Measurements from ENCODE around the gene ZNF160. TPM values are rescaled to one million over a fixed set of nuclear protein-coding genes. Genes with fewer than 3 reads are reported as not detected.

ZNF160 gene
- total and polyA plus RNA-seq, 2 experiments from 2014 or later: 16.9 to 48.7 TPM

DNA sequence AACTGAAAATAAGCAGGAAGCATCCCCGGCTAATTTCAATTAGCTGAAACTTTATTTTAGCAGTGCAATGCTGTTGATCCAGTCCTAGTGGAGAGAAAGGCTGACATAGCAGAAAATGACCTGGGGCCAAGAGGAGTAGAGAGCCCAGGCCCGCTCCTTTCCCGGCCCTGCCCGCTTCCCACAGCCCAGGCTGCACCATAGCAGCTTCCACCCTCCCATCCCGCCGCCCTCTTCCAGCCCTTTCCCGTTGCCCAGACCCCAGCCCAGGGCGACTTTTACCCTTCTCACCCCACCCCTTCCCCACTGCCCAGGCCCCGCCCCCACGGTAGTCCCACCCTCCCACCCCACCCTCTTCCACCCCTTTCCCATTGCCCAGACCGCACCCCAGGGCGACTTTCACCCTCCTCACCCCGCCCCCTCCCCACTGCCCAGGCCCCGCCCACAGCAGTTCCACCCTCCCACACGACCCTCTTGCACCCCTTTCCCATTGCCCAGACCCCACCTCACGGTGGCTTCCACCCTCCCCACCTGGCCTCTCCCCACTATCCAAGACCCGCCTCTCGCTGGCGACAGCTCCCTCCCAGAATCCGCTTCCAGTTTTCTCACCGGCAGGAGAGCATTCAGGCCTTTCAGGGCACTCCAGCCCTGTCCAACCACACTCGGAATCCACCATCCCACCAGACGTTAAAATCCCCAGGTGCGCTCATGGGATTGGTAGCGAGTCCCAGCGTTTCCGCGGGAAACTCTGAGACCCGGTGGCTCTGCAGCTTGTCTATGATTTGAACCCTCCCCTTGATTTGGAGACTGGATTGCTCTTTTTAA is 8.3 kb downstream of the ZNF160 start:
- H3K4me3 ChIP-seq: peak overlapping the region; percentile 52
- peak; percentile 79 for ATAC-seq
- H3K27me3 ChIP-seq (ENCODE audit: insufficient read depth): no peaks in the 10 kb centered on the region
- peaks cover 7% of the 10 kb centered on the region; the same call in 1 of the 2 replicates for H3K36me3 ChIP-seq (ENCODE audit: insufficient read depth)
- peak overlapping the region; percentile 91 for H3K27ac ChIP-seq (ENCODE audit: low read depth)
- no peak for TF ChIP-seq EZH2 (IDR thresholded peaks at IDR 0.05; ENCODE audit: low read depth, unreplicated experiment)
- TF ChIP-seq, protein P1, sequence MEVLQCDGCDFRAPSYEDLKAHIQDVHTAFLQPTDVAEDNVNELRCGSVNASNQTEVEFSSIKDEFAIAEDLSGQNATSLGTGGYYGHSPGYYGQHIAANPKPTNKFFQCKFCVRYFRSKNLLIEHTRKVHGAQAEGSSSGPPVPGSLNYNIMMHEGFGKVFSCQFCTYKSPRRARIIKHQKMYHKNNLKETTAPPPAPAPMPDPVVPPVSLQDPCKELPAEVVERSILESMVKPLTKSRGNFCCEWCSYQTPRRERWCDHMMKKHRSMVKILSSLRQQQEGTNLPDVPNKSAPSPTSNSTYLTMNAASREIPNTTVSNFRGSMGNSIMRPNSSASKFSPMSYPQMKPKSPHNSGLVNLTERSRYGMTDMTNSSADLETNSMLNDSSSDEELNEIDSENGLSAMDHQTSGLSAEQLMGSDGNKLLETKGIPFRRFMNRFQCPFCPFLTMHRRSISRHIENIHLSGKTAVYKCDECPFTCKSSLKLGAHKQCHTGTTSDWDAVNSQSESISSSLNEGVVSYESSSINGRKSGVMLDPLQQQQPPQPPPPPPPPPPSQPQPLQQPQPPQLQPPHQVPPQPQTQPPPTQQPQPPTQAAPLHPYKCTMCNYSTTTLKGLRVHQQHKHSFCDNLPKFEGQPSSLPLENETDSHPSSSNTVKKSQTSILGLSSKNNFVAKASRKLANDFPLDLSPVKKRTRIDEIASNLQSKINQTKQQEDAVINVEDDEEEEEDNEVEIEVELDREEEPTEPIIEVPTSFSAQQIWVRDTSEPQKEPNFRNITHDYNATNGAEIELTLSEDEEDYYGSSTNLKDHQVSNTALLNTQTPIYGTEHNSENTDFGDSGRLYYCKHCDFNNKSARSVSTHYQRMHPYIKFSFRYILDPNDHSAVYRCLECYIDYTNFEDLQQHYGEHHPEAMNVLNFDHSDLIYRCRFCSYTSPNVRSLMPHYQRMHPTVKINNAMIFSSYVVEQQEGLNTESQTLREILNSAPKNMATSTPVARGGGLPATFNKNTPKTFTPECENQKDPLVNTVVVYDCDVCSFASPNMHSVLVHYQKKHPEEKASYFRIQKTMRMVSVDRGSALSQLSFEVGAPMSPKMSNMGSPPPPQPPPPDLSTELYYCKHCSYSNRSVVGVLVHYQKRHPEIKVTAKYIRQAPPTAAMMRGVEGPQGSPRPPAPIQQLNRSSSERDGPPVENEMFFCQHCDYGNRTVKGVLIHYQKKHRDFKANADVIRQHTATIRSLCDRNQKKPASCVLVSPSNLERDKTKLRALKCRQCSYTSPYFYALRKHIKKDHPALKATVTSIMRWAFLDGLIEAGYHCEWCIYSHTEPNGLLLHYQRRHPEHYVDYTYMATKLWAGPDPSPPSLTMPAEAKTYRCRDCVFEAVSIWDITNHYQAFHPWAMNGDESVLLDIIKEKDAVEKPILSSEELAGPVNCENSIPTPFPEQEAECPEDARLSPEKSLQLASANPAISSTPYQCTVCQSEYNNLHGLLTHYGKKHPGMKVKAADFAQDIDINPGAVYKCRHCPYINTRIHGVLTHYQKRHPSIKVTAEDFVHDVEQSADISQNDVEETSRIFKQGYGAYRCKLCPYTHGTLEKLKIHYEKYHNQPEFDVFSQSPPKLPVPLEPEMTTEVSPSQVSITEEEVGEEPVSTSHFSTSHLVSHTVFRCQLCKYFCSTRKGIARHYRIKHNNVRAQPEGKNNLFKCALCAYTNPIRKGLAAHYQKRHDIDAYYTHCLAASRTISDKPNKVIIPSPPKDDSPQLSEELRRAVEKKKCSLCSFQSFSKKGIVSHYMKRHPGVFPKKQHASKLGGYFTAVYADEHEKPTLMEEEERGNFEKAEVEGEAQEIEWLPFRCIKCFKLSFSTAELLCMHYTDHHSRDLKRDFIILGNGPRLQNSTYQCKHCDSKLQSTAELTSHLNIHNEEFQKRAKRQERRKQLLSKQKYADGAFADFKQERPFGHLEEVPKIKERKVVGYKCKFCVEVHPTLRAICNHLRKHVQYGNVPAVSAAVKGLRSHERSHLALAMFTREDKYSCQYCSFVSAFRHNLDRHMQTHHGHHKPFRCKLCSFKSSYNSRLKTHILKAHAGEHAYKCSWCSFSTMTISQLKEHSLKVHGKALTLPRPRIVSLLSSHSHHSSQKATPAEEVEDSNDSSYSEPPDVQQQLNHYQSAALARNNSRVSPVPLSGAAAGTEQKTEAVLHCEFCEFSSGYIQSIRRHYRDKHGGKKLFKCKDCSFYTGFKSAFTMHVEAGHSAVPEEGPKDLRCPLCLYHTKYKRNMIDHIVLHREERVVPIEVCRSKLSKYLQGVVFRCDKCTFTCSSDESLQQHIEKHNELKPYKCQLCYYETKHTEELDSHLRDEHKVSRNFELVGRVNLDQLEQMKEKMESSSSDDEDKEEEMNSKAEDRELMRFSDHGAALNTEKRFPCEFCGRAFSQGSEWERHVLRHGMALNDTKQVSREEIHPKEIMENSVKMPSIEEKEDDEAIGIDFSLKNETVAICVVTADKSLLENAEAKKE (CRISPR knock-in tag; IDR thresholded peaks at IDR 0.05): no peak
- TF ChIP-seq CREB1 (CRISPR knock-in tag; IDR thresholded peaks at IDR 0.05; ENCODE audit: low read depth): no peak
- TF ChIP-seq ZNF331 (CRISPR knock-in tag; IDR thresholded peaks at IDR 0.05; ENCODE audit: low read depth): no peak
- TF ChIP-seq POLR2AphosphoS5 (IDR thresholded peaks at IDR 0.05; ENCODE audit: low read depth): no peak
- TF ChIP-seq, protein P2, sequence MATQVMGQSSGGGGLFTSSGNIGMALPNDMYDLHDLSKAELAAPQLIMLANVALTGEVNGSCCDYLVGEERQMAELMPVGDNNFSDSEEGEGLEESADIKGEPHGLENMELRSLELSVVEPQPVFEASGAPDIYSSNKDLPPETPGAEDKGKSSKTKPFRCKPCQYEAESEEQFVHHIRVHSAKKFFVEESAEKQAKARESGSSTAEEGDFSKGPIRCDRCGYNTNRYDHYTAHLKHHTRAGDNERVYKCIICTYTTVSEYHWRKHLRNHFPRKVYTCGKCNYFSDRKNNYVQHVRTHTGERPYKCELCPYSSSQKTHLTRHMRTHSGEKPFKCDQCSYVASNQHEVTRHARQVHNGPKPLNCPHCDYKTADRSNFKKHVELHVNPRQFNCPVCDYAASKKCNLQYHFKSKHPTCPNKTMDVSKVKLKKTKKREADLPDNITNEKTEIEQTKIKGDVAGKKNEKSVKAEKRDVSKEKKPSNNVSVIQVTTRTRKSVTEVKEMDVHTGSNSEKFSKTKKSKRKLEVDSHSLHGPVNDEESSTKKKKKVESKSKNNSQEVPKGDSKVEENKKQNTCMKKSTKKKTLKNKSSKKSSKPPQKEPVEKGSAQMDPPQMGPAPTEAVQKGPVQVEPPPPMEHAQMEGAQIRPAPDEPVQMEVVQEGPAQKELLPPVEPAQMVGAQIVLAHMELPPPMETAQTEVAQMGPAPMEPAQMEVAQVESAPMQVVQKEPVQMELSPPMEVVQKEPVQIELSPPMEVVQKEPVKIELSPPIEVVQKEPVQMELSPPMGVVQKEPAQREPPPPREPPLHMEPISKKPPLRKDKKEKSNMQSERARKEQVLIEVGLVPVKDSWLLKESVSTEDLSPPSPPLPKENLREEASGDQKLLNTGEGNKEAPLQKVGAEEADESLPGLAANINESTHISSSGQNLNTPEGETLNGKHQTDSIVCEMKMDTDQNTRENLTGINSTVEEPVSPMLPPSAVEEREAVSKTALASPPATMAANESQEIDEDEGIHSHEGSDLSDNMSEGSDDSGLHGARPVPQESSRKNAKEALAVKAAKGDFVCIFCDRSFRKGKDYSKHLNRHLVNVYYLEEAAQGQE (IDR thresholded peaks at IDR 0.05; ENCODE audit: unreplicated experiment): no peak
- TF ChIP-seq, protein P3, sequence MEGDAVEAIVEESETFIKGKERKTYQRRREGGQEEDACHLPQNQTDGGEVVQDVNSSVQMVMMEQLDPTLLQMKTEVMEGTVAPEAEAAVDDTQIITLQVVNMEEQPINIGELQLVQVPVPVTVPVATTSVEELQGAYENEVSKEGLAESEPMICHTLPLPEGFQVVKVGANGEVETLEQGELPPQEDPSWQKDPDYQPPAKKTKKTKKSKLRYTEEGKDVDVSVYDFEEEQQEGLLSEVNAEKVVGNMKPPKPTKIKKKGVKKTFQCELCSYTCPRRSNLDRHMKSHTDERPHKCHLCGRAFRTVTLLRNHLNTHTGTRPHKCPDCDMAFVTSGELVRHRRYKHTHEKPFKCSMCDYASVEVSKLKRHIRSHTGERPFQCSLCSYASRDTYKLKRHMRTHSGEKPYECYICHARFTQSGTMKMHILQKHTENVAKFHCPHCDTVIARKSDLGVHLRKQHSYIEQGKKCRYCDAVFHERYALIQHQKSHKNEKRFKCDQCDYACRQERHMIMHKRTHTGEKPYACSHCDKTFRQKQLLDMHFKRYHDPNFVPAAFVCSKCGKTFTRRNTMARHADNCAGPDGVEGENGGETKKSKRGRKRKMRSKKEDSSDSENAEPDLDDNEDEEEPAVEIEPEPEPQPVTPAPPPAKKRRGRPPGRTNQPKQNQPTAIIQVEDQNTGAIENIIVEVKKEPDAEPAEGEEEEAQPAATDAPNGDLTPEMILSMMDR (conservative IDR thresholded peaks at IDR 0.05; ENCODE audit: low read depth in 2 of 2): no peak
- TF ChIP-seq JUNB (IDR thresholded peaks at IDR 0.05; ENCODE audit: unreplicated experiment): no peak
- no peak for TF ChIP-seq ZNF114 (CRISPR knock-in tag; IDR thresholded peaks at IDR 0.05)
- no peak for TF ChIP-seq STAT1 (IDR thresholded peaks at IDR 0.05; ENCODE audit: unreplicated experiment)
- no peak for TF ChIP-seq NANOG (IDR thresholded peaks at IDR 0.05; ENCODE audit: borderline replicate concordance)
- no peak for TF ChIP-seq EZH2phosphoT487 (IDR thresholded peaks at IDR 0.05; ENCODE audit: unreplicated experiment)
- TF ChIP-seq, protein P4, sequence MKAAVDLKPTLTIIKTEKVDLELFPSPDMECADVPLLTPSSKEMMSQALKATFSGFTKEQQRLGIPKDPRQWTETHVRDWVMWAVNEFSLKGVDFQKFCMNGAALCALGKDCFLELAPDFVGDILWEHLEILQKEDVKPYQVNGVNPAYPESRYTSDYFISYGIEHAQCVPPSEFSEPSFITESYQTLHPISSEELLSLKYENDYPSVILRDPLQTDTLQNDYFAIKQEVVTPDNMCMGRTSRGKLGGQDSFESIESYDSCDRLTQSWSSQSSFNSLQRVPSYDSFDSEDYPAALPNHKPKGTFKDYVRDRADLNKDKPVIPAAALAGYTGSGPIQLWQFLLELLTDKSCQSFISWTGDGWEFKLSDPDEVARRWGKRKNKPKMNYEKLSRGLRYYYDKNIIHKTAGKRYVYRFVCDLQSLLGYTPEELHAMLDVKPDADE (IDR thresholded peaks at IDR 0.05): no peak
- peaks cover 37% of the 10 kb centered on the region for H3K4me1 Mint-ChIP-seq
- H3K79me2 ChIP-seq (replicated peaks; ENCODE audit: insufficient read depth): peaks cover 41% of the 10 kb centered on the region
- H3K36me3 Mint-ChIP-seq (ENCODE audit: low read depth): peaks cover 21% of the 10 kb centered on the region
- H3K9me3 Mint-ChIP-seq: no peaks in the 10 kb centered on the region
- no peak overlapping the region for H2AFZ ChIP-seq
- H3K4me2 ChIP-seq: peak overlapping the region; percentile 75
- no peaks in the 10 kb centered on the region for H3K9me2 ChIP-seq (ENCODE audit: insufficient read depth)
- H4K20me1 ChIP-seq (replicated peaks; ENCODE audit: insufficient read depth): peaks cover 9% of the 10 kb centered on the region
- H3K27ac Mint-ChIP-seq: peak overlapping the region; percentile 83
- H3K27me3 Mint-ChIP-seq (ENCODE audit: insufficient read depth, low read depth, poor library complexity): peaks cover 13% of the 10 kb centered on the region
- DNase-seq (ENCODE audit: low spot score): peak; percentile 93
- H3F3A ChIP-seq (replicated peaks; ENCODE audit: low read depth): 0 out of 2 replicates have a peak, but pooled peaks cover 3% of the 10 kb centered on the region
- H3K4me3 Mint-ChIP-seq: peak overlapping the region; percentile 71
- peaks cover 23% of the 10 kb centered on the region for H3K4me1 ChIP-seq (ENCODE audit: insufficient read depth)
